Activated naive CD4-positive, alpha-beta T cell treated with Interleukin-2 at 50 U/mL for 16 hours (primary cell): Measurements from ENCODE around the gene TMEM170A.
"Not testable (repeated sequence)": the region's sequence is repeated elsewhere in the genome, so short reads cannot be mapped to it uniquely, and the experiment has no call there.

Experiments
- DNase-seq: peaks from one replicate; pipeline ENCODE4 v3.0.0-alpha.2; 2020

Gene TMEM170A

GRCh38 chr16:75464122-75464918 lies at the start of gene TMEM170A:
Gene TMEM170A (minus strand): TSS chr16:75464689. CDS start chr16:75464600, 89 bp downstream.
- DNase-seq, result peak; percentile 99

- DNase-seq, result no peak
Measured at GRCh38 chr16:75506574-75506973, 42.1 kb upstream of the TMEM170A start.

GRCh38 chr16:75506107-75506506 lies 41.6 kb upstream of the TMEM170A start:
- DNase-seq, result no peak

- DNase-seq, result no peak
Measured at GRCh38 chr16:75503801-75504200, 39.3 kb upstream of the TMEM170A start.

- no peak for DNase-seq
Measured at GRCh38 chr16:75502916-75503605, 38.6 kb upstream of the TMEM170A start.

- not testable (repeated sequence) for DNase-seq
Measured at GRCh38 chr16:75501820-75502219, 37.3 kb upstream of the TMEM170A start.

GRCh38 chr16:75501359-75501758 lies 36.9 kb upstream of the TMEM170A start:
- no peak for DNase-seq

GRCh38 chr16:75498605-75499322 lies 34.3 kb upstream of the TMEM170A start:
- DNase-seq, result not testable (repeated sequence)

GRCh38 chr16:75497558-75497957 lies 33.1 kb upstream of the TMEM170A start:
- no peak for DNase-seq

GRCh38 chr16:75495076-75495674 lies 30.7 kb upstream of the TMEM170A start, which contains the start of gene CHST6:
Gene CHST6 (minus strand): TSS chr16:75495441. CDS start chr16:75479828, 15,613 bp downstream.
- DNase-seq, result peak; percentile 12

GRCh38 chr16:75494661-75495075 lies 30.2 kb upstream of the TMEM170A start:
- no peak for DNase-seq

- no peak for DNase-seq
Measured at GRCh38 chr16:75494184-75494583, 29.7 kb upstream of the TMEM170A start.

GRCh38 chr16:75491876-75492275 lies 27.4 kb upstream of the TMEM170A start:
- no peak for DNase-seq

- no peak for DNase-seq
Measured at GRCh38 chr16:75488322-75488721, 23.8 kb upstream of the TMEM170A start.

- DNase-seq, result no peak
Measured at GRCh38 chr16:75486676-75487313, 22.3 kb upstream of the TMEM170A start.

GRCh38 chr16:75486014-75486675 lies 21.7 kb upstream of the TMEM170A start:
- no peak for DNase-seq

GRCh38 chr16:75485230-75486013 lies 20.9 kb upstream of the TMEM170A start:
- DNase-seq, result no peak

GRCh38 chr16:75483222-75483621 lies 18.7 kb upstream of the TMEM170A start:
- no peak for DNase-seq

GRCh38 chr16:75482434-75483205 lies 18.1 kb upstream of the TMEM170A start:
- no peak for DNase-seq

GRCh38 chr16:75481475-75481874 lies 17.0 kb upstream of the TMEM170A start:
- DNase-seq, result no peak
